Neutrophil (primary cell): ENCODE data around the gene RNASET2.
"Not testable (repeated sequence)": the region's sequence is repeated elsewhere in the genome, so short reads cannot be mapped to it uniquely, and the experiment has no call there.

Source experiments
- H3K27ac ChIP-seq: fragments of 200-600 bp; sonication (generic); 2 replicates; pipeline ENCODE4 v1.5.1; 2016; ENCODE audit warnings: mild to moderate bottlenecking, moderate library complexity
- H3K27me3 ChIP-seq: fragments of 200-600 bp; sonication (generic); 2 replicates; pipeline ENCODE4 v1.6.0; 2016; ENCODE audit warnings: mild to moderate bottlenecking
- H3K36me3 ChIP-seq: fragments of 200-600 bp; sonication (generic); 2 replicates; pipeline ENCODE4 v1.5.1; 2017
- H3K4me1 ChIP-seq, 2 experiments: fragments of 200-600 bp in 1 of 2; sonication (generic) in 1 of 2; 1 replicate in 1 of 2; 2 replicates in 1 of 2; pipeline versions ENCODE4 v1.5.1 to v1.6.1; 2013 to 2016; ENCODE audit warnings: low read depth in 1 of 2, low read length in 1 of 2, mild to moderate bottlenecking in 1 of 2, moderate library complexity in 1 of 2; ENCODE audit not compliant: control insufficient read depth in 1 of 2, insufficient read depth in 1 of 2
- H3K4me3 ChIP-seq, 2 experiments: fragments of 200-600 bp in 1 of 2; sonication (generic) in 1 of 2; 1 replicate in 1 of 2; 2 replicates in 1 of 2; pipeline ENCODE4 v1.5.1; 2013 to 2016; ENCODE audit warnings: low read depth in 1 of 2, low read length in 1 of 2, mild to moderate bottlenecking in 1 of 2, moderate library complexity in 1 of 2
- H3K9me3 ChIP-seq: fragments of 200-600 bp; sonication (generic); 2 replicates; pipeline ENCODE4 v1.5.1; 2016
- TF ChIP-seq, protein P1 (sequence below): fragments of 200-600 bp; sonication (generic); IDR thresholded peaks from 2 replicates; pipeline ENCODE4 v1.5.1; 2016; ENCODE audit warnings: antibody characterized with exemption

The RNASET2 gene

DNA sequence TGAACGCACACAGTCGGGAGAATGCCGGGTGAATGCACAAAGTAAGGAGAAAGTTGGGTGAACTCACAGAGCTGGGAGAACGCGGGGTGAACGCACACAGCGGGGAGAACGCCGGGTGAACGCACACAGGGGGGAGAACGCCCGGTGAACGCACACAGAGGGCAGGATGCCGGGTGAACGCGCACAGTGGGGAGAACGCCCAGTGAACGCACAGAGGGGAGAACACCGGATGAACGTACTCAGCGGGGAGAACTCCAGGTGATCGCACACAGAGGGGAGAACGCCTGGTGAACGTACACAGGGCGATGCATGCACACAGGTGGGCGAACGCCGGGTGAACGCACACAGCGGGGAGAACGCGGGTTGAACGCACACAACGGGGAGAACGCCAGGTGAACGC is 57.4 kb downstream of the RNASET2 start:
- H3K9me3 ChIP-seq = no peaks in the 10 kb centered on the region
- no peak overlapping the region for H3K4me3 ChIP-seq
- H3K27ac ChIP-seq = no peak overlapping the region
- no peaks in the 10 kb centered on the region for H3K27me3 ChIP-seq
- H3K4me1 ChIP-seq = no peaks in the 10 kb centered on the region
- TF ChIP-seq, protein P1, sequence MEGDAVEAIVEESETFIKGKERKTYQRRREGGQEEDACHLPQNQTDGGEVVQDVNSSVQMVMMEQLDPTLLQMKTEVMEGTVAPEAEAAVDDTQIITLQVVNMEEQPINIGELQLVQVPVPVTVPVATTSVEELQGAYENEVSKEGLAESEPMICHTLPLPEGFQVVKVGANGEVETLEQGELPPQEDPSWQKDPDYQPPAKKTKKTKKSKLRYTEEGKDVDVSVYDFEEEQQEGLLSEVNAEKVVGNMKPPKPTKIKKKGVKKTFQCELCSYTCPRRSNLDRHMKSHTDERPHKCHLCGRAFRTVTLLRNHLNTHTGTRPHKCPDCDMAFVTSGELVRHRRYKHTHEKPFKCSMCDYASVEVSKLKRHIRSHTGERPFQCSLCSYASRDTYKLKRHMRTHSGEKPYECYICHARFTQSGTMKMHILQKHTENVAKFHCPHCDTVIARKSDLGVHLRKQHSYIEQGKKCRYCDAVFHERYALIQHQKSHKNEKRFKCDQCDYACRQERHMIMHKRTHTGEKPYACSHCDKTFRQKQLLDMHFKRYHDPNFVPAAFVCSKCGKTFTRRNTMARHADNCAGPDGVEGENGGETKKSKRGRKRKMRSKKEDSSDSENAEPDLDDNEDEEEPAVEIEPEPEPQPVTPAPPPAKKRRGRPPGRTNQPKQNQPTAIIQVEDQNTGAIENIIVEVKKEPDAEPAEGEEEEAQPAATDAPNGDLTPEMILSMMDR = no peak
- no peaks in the 10 kb centered on the region for H3K36me3 ChIP-seq

DNA sequence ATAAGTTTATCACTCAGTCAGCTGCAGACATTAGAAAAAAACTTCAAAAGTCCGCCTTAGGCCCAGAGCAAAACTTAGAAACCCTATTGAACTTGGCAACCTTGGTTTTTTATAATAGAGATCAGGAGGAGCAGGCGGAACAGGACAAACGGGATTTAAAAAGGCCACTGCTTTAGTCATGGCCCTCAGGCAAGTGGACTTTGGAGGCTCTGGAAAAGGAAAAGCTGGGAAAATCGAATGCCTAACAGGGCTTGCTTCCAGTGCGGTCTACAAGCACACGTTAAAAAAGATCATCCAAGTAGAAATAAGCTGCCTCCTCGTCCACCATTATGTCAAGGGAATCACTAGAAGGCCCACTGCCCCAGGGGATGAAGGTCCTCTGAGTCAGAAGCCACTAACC is 61.7 kb downstream of the RNASET2 start:
- not testable (repeated sequence) for H3K27ac ChIP-seq, H3K4me1 ChIP-seq, H3K27me3 ChIP-seq, H3K9me3 ChIP-seq, H3K36me3 ChIP-seq, H3K4me3 ChIP-seq

DNA sequence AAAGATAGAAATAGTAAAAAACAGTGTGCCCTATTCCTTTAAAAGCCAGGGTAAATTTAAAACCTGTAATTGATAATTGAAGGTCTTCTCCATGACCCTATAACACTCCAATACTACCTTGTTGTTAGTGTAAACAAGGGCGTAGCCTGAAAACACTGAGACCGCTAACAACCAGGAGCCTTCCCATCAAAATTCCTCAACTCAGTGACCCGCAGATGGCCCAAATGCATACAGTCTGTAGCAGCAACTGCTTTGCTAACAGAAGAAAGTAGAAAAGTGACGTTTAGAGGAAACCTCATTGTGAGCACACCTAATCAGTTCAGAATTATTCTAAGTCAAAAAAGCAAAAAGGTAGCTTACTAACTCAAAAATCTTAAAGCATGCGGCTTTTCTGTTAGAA is 63.9 kb downstream of the RNASET2 start:
- not testable (repeated sequence) for H3K36me3 ChIP-seq, H3K9me3 ChIP-seq, H3K27ac ChIP-seq, H3K27me3 ChIP-seq, H3K4me3 ChIP-seq, H3K4me1 ChIP-seq

DNA sequence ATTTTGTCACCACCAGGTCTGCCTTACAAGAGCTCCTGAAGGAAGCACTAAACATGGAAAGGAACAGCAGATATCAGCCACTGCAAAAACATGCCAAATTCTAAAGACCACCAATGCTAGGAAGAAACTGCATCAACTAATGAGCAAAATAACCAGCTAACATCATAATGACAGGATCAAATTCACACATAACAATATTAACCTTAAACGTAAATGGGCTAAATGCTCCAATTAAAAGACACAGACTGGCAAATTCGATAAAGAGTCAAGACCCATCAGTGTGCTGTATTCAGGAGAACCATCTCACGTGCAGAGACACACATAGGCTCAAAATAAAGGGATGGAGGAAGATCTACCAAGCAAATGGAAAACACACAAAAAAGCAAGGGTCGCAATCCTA is 69.6 kb downstream of the RNASET2 start:
- H3K9me3 ChIP-seq, H3K27me3 ChIP-seq, H3K27ac ChIP-seq, H3K36me3 ChIP-seq, H3K4me1 ChIP-seq, H3K4me3 ChIP-seq: not testable (repeated sequence)

DNA sequence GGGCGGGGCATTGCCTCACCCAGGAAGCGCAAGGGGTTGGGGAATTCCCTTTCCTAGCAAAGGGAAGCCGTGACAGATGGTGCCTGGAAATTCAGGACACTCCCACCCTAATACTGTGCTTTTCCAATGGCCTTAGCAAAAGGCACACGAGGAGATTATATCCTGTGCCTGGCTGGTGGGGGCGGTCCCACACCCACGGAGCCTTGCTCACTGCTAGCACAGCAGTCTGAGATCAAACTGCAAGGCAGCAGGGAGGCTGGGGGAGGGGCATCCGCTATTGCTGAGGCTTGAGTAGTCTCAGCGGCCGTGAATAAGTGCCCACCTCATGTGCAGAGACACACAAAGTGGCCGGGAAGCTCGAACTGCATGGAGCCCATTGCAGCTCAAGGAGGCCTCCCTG is 71.4 kb downstream of the RNASET2 start:
- not testable (repeated sequence) for H3K36me3 ChIP-seq

DNA sequence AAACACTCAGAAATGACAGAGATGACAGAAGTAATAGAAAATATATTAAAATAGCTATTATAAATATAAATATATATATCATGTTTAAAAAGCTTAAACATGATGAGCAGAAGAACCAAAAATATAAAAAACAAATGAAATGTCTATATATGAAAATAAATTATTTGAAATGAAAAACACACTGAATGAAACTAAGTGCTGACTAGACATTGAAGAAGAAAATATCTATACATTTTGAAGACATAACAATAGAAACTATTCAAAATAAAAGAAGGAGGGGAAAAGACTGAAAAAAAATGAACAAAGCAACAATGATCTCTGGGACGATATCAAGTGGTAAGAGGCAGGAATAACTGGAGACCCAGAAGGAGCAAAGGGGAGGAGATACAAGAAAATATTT is 76.8 kb downstream of the RNASET2 start:
- Histone ChIP-seq H3K27ac (no peak overlapping the region), H3K36me3 (no peaks in the 10 kb centered on the region), H3K4me1 (no peaks in the 10 kb centered on the region), H3K9me3 (no peaks in the 10 kb centered on the region), H3K27me3 (no peaks in the 10 kb centered on the region), H3K4me3 (no peak overlapping the region)
- TF ChIP-seq, protein P1 = no peak

More for the DNA sequence above, 71.4 kb downstream of the RNASET2 start:
- not testable (repeated sequence) for H3K4me3 ChIP-seq, H3K27ac ChIP-seq, H3K27me3 ChIP-seq, H3K4me1 ChIP-seq, H3K9me3 ChIP-seq
